GM21576 (cell line): ENCODE measurements around the gene ALG9.
A peak's percentile ranks its signal among the peaks of the same experiment; 100 is the strongest.

Experiments
- ATAC-seq: cut with Tn5 transposase; IDR thresholded peaks from one replicate; pipeline ENCODE4 v1.9.1; 2021; ENCODE audit warnings: mild to moderate bottlenecking, moderate library complexity; ENCODE audit not compliant: unreplicated experiment

The ALG9 gene

DNA sequence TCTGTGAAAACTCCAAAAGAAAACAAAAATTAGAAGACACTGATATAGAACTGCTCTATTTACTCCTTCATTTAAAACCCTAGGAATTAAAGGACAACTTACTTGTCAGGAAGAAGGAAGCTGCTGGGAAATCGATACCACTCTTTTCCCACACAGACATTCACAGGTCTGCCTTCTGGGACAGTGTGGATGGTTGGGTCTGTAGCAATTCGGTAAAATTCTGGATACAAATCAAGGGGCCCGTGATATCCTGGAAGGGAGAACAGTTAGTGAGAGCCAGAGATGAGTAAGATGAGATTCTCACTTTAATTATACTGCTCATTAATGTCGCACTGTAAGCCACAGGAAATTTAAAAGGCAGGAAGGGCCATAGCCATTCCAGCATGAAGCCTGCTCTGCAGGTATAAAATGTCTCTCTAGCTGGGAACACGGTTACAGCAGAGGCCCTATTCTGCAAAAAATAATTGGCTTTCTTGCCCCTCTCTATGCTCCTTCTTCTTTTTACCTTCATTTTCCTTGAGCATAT is 34.0 kb downstream of the ALG9 start:
- ATAC-seq, result no peak

GRCh38 chr11:111836721-111837120 is 34.7 kb downstream of the ALG9 start:
- ATAC-seq, result no peak

DNA sequence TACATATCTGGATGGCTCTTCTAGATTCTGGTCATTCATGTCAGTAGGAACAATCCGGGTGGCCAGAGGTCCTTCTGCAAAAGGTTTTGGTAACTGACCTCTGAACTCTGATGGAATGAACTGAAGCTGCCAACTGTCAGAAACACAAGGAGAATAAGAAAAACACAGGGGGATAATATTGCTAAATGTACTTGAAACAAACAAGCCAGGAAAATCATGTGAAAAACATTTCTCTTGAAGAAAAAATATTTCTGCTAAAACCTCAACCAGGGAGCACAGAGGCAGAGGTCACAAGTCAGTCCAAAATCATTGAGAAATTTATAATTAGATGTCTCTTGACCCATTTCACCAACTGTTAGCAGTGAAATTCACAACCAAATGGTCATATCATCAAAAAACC is 35.2 kb downstream of the ALG9 start:
- ATAC-seq, result no peak

DNA sequence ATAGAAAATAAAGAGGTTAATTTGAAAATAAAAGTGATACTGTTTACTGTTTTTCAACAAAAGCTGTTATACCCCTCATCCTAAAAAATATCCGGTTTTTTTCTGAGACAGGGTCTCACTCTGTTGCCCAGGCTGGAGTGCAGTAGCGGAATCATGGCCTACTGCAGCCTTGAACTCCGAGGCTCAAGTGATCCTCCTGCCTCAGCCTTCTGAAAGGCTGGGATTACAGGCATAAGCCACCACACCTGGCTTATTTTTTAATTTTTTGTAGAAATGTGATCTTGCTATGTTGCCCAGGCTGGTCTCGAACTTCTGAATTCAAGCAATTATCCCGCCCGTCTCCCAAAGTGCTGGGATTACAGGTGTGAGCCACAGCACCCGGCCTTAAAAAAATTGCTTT is 35.7 kb downstream of the ALG9 start:
- no peak for ATAC-seq

GRCh38 chr11:111834432-111835163 is 36.8 kb downstream of the ALG9 start:
- no peak for ATAC-seq

DNA sequence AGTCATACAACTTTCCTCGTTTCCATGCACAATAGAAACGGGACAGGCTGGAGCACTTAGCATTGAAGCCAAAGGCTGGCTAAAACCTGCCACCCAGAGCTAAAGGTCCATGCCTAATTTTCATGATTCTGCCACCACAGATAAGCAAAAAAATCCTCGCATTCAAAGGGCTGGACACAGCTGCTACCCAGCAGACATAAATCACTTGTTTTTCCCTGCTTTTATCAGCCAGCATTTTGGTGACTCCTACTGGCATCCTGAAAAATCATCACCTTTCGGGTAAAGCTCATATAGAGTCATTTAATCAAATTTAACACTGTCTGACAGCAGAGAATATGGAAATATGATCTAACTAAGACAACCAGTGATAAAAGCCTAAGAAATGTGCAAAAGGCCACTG is 37.9 kb downstream of the ALG9 start:
- no peak for ATAC-seq

GRCh38 chr11:111829185-111829968 is 42.0 kb downstream of the ALG9 start:
- ATAC-seq, result peak; percentile 87

- ATAC-seq, result no peak
Observed at GRCh38 chr11:111826322-111826950, 44.9 kb downstream of the ALG9 start.

- ATAC-seq, result no peak
Observed at GRCh38 chr11:111823629-111824028, 47.8 kb downstream of the ALG9 start.

GRCh38 chr11:111823131-111823530 is 48.2 kb downstream of the ALG9 start:
- no peak for ATAC-seq

- no peak for ATAC-seq
Observed at GRCh38 chr11:111819829-111820237, 51.5 kb downstream of the ALG9 start.

GRCh38 chr11:111819161-111819828 is 52.1 kb downstream of the ALG9 start:
- no peak for ATAC-seq

DNA sequence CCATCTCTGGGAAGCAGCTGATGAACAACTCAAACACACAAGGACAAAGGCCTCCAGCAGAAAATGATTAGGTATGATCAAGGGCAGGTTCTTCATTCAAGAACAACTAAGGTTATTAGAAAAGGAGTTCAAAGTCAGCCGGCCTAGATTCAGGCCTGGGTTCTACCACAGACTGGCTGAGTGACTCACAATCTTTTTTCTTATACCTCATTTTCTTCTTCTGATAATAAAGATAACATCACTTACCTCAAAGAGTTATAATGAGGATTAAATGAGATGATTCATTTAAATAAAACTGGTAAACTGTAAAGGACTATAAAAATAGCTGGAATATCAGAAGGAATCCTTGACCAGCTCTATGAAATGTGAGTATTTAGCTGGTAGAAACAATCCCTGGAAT is 55.9 kb downstream of the ALG9 start:
- ATAC-seq, result no peak

DNA sequence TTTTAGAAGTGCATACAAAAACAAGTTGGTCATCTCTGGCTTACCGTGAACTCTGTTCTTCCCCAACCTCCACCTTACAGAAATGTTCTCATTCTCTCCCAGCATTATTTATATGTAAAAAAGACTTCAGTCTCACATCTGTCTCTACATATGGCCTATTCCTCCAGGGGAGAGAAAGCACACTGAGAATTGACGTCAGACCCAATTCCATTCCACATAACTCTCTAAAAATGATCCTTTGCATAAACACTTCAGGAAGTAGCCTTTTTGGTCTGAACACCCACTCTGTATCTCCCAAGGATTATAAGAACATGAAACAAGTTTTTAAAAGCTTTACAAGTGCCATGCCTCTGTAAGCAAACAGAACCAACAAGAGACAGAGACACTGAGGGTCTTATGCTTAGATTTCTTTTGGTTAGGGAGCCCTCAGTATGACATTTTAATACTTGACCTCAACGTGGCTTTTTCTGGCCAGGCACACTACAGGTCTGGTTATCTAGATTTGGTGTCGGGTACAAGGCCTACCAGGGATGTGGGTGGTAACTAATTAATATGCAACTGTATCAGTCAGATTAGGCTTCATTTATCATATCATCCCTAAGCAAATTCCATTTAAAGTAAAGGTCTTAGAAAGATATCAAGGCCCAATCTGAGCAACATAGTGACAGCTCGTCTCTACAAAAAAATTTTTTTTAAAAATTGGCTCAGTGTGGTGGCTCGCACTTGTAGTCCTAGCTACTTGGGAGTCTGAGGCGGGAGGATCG is 56.6 kb downstream of the ALG9 start:
- ATAC-seq, result no peak

GRCh38 chr11:111814106-111814505 is 57.3 kb downstream of the ALG9 start:
- ATAC-seq, result no peak

DNA sequence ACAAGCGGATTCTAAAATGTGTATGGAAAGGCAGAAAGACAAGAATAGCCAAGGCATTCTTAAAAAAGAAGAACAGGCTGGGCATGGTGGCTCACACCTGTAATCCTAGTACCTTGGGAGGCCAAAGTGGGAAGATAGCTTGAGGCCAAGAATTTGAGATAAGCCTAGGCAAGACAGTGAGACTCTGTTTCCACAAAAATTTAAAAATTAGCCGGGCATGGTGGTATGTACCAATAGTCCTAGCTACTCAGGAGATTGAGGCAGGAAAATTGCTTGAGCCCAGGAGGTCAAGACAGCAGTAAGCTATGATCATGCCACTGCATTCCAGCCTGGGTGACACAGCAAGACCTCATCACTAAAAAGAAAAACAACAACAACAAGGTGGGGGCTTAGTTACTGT is 59.2 kb downstream of the ALG9 start:
- ATAC-seq, result no peak

GRCh38 chr11:111811445-111811844 is 59.9 kb downstream of the ALG9 start:
- no peak for ATAC-seq

- ATAC-seq, result no peak
Observed at GRCh38 chr11:111808834-111809233, 62.5 kb downstream of the ALG9 start.

DNA sequence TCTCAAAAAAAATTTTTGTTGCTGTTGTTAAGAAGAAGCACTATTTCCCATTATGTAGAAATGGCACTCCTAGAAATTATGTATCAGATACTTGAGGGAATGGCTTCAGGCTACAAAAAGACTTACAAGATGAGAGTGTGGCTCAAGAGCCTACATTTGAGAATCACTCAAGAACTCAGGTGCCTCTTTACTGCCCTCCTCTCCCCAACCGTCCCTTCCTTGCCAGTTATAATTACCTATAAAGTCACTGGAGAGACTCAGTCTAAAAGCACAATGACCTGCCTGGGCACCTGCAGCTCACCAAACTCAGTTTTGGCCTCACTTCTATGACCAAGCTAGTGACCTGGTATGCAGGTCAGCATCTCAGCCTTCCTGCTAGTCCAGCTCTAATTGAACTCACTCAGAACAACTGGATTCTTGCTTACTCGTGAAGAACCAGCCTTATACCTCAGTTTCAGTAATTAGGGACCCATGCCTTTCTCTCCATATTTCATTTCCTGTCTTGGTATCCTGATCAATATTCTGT is 63.3 kb downstream of the ALG9 start:
- no peak for ATAC-seq

GRCh38 chr11:111807076-111807475 is 64.3 kb downstream of the ALG9 start:
- ATAC-seq, result no peak
